SK-N-SH (cell line): ENCODE results near the gene SGSH.

Experiments
- JUND ChIP-seq: IDR thresholded peaks from 2 replicates; pipeline ENCODE4 v1.4.0; 2012
- MAX ChIP-seq: IDR thresholded peaks from 2 replicates; pipeline ENCODE4 v1.4.0; 2012; ENCODE audit warnings: low read depth
- POLR2AphosphoS5 ChIP-seq: IDR thresholded peaks from 2 replicates; pipeline ENCODE4 v1.6.1; 2012; ENCODE audit warnings: low read depth, low read length
- TAF1 ChIP-seq: IDR thresholded peaks from 2 replicates; pipeline ENCODE4 v1.6.1; 2012; ENCODE audit warnings: low read depth, mild to moderate bottlenecking, low read length, moderate library complexity, borderline replicate concordance
- TF ChIP-seq, protein P1 (sequence below): IDR thresholded peaks from 2 replicates; pipeline ENCODE4 v1.6.1; 2012; ENCODE audit warnings: mild to moderate bottlenecking, low read depth, low read length, moderate library complexity

GRCh38 chr17:80176757-80177156 lies 43.4 kb downstream of the SGSH start:
- no peak for TF ChIP-seq TAF1
- no peak for TF ChIP-seq MAX
- no peak for TF ChIP-seq JUND
- TF ChIP-seq, protein P1, sequence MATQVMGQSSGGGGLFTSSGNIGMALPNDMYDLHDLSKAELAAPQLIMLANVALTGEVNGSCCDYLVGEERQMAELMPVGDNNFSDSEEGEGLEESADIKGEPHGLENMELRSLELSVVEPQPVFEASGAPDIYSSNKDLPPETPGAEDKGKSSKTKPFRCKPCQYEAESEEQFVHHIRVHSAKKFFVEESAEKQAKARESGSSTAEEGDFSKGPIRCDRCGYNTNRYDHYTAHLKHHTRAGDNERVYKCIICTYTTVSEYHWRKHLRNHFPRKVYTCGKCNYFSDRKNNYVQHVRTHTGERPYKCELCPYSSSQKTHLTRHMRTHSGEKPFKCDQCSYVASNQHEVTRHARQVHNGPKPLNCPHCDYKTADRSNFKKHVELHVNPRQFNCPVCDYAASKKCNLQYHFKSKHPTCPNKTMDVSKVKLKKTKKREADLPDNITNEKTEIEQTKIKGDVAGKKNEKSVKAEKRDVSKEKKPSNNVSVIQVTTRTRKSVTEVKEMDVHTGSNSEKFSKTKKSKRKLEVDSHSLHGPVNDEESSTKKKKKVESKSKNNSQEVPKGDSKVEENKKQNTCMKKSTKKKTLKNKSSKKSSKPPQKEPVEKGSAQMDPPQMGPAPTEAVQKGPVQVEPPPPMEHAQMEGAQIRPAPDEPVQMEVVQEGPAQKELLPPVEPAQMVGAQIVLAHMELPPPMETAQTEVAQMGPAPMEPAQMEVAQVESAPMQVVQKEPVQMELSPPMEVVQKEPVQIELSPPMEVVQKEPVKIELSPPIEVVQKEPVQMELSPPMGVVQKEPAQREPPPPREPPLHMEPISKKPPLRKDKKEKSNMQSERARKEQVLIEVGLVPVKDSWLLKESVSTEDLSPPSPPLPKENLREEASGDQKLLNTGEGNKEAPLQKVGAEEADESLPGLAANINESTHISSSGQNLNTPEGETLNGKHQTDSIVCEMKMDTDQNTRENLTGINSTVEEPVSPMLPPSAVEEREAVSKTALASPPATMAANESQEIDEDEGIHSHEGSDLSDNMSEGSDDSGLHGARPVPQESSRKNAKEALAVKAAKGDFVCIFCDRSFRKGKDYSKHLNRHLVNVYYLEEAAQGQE = no peak
- TF ChIP-seq POLR2AphosphoS5 = no peak
